Neural progenitor cell (in vitro differentiated cells): ENCODE measurements around the gene NUP35.

Source experiments
- CTCF ChIP-seq: fragments of 200-600 bp; sonication (generic); IDR thresholded peaks from 2 replicates; pipeline ENCODE4 v1.5.1; 2017; ENCODE audit warnings: antibody characterized with exemption, mild to moderate bottlenecking
- EZH2 ChIP-seq: fragments of 200-600 bp; sonication (generic); IDR thresholded peaks from 2 replicates; pipeline ENCODE4 v1.6.1; 2017; ENCODE audit warnings: antibody characterized with exemption, mild to moderate bottlenecking, moderate library complexity

- TF ChIP-seq CTCF (no peak), EZH2 (no peak)
These were observed 54.9 kb downstream of the NUP35 start for GRCh38 chr2:183179156-183179555.
